Mononuclear cell (primary cell): ENCODE results near the gene DUS1L. TPM values are rescaled to one million over a fixed set of nuclear protein-coding genes. Genes with fewer than 3 reads are reported as not detected.
"Not testable (repeated sequence)": the region's sequence is repeated elsewhere in the genome, so short reads cannot be mapped to it uniquely, and the experiment has no call there.

Source experiments
- H3K27me3 ChIP-seq: 2 replicates; pipeline ENCODE4 v1.6.0; 2011; ENCODE audit warnings: low read length, control low read depth; ENCODE audit not compliant: insufficient read depth
- H3K4me1 ChIP-seq: 2 replicates; pipeline ENCODE4 v1.5.1; 2011; ENCODE audit warnings: mild to moderate bottlenecking, low read length, control low read depth; ENCODE audit not compliant: insufficient read depth
- H3K4me3 ChIP-seq: 2 replicates; pipeline ENCODE4 v1.5.1; 2011; ENCODE audit warnings: mild to moderate bottlenecking, low read length, moderate library complexity
- H3K9me3 ChIP-seq: 2 replicates; pipeline ENCODE4 v1.5.1; 2011; ENCODE audit warnings: low read depth, mild to moderate bottlenecking, control low read depth, low read length
- total RNA-seq: library from RNA; depleted of rRNA; stranded (reverse); fragments of >200 nt; gene quantifications from one replicate; pipeline ENCODE4 v1.2.3, GENCODE V29; 2012

DUS1L gene
- total RNA-seq, 1 donor: 73.6 TPM

- H3K4me1 ChIP-seq: peaks cover 30% of the 10 kb centered on the region
- H3K9me3 ChIP-seq: no peaks in the 10 kb centered on the region
- H3K27me3 ChIP-seq: no peaks in the 10 kb centered on the region
- H3K4me3 ChIP-seq: no peak overlapping the region
Measured at GRCh38 chr17:82039695-82040299, 25.8 kb downstream of the DUS1L start.

DNA sequence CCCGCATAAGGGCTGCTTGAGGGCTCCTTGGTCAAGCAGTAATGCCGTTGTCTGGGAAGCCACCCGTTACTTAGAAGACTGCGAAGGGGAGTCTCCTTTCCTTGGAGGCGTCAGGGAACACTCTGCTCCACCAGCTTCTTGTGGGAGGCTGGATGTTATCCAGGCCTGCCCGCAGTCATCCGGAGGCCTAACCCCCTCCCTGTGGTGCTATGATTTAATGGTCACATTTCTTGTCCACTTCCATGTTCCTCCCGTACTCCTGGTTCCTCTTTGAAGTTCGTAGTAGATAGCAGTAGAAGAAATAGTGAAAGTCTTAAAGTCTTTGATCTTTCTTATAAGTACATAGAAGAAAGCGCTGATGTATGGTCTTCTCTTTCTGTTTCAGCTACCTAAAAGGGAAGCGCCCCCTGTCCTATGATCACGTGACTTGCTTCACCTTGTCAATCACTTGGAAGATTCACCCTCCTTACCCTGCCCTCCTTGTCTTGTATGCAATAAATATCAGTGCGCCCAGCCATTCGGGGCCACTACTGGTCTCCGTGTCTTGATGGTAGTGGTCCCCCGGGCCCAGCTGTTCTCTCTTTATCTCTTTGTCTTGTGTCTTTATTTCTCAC lies 26.7 kb downstream of the DUS1L start:
- not testable (repeated sequence) for H3K9me3 ChIP-seq, H3K27me3 ChIP-seq, H3K4me3 ChIP-seq
- H3K4me1 ChIP-seq: peaks cover 30% of the 10 kb centered on the region

GRCh38 chr17:82037889-82038195 lies 27.8 kb downstream of the DUS1L start:
- peaks cover 30% of the 10 kb centered on the region for H3K4me1 ChIP-seq
- H3K9me3 ChIP-seq: no peaks in the 10 kb centered on the region
- H3K27me3 ChIP-seq: no peaks in the 10 kb centered on the region
- peak overlapping the region; percentile 56 for H3K4me3 ChIP-seq

DNA sequence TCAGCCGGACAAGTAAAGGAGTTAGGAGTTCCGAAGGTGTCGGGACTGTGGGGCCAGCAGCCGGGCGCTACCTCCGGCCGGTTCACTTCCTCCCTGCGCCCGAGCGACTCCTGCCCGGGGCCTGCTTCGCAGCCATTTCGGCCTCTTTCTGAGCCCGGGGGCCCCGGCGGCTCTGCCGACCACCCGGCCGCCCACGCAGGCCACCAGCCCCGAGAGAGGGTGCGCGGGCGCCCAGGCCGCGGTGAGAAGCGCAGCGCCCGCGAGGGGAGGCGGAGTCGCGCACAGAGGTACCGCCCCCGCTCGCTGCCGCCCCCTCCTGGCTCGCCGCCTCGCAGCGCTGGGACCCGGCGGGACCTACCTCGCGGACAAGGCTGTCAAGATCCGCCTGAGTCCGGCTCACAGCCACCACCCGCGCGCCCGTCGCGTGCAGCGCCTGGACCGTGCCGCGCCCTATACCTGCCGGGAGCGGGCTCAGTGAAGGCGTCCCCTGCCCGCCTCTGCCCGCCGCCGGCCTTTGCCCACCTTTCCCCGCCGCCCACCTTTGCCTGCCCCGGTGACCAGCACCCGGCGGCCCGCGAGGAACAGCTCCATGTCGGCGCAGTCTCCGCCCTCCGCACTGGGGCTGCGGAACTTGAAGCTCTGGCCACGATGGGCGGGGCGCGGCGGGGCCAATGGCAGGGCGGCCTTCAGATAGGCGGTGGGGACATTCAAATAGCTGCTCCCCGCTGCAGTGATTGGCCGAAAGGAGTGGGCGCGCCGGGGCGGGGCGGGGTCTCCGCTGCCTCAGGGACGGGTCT lies 28.3 kb downstream of the DUS1L start, which contains the start of gene DCXR:
Gene DCXR (minus strand): TSS at position 606 of the 797 bp plus-strand sequence. CDS start 15 bp downstream, at position 591.
- Histone ChIP-seq H3K27me3 (peaks cover 1% of the 10 kb centered on the region), H3K4me3 (peak within 1 kb of the TSS; percentile 56), H3K9me3 (no peaks in the 10 kb centered on the region), H3K4me1 (peaks cover 33% of the 10 kb centered on the region)

GRCh38 chr17:82036634-82037091 lies 28.9 kb downstream of the DUS1L start:
- H3K9me3 ChIP-seq: no peaks in the 10 kb centered on the region
- H3K4me3 ChIP-seq: peak overlapping the region; percentile 56
- peaks cover 37% of the 10 kb centered on the region for H3K4me1 ChIP-seq
- peaks cover 5% of the 10 kb centered on the region for H3K27me3 ChIP-seq

DNA sequence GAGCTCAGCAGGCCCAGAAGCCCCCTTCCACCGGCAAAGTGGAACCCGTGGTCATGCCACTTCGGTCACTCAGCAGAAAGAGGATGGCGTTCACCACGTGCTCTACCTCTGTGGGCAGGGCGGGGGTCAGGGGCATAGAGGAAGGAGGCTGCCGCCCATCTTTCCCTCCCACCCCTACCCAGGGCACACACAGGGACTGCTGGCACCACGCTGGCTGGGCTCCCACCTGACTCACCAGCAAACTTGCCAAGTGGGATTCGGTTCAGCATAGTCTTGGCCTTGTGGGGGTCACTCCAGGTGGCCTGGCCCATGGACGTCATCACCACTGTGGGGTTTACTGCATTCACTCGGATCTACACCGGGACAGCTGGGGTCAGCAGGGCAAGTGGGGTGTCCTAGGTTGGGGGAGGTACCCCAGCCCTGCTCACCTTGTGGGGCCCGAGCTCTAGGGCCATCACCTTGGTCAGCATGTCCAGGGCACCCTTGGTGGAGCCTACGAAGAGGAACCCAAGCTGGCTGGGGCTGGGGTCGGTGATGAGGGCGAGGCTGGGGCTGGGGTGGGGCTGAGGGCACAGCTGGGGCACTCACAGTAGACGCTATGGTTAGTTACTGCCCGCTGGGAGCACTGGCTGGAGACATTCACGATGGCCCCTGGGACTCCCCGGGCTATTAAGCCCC lies 29.5 kb downstream of the DUS1L start:
- peaks cover 38% of the 10 kb centered on the region for H3K4me1 ChIP-seq
- H3K4me3 ChIP-seq: no peak overlapping the region
- H3K9me3 ChIP-seq: no peaks in the 10 kb centered on the region
- H3K27me3 ChIP-seq: peaks cover 5% of the 10 kb centered on the region

DNA sequence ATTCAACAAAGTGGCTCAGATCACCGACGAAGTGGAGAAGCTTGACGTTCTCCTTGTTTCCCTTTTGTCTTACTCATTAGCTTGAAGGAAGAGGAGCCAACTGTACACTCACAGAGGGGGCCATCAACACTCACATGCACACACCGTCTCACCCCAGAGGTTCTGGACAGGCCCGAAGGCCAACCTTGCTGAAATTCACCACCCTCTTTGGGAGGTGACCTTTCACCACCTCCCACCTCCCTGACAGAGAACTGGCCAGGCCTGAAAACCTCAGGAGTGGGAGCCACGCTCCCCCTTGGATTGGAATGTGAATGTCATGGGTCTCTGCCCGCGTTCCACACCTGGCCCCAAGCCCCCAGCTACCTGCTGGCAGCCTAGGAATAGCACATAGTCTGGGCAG lies 30.1 kb downstream of the DUS1L start:
- Histone ChIP-seq H3K4me3 (no peak overlapping the region), H3K4me1 (peaks cover 44% of the 10 kb centered on the region), H3K9me3 (no peaks in the 10 kb centered on the region), H3K27me3 (peaks cover 5% of the 10 kb centered on the region)

GRCh38 chr17:82034371-82035011 lies 31.1 kb downstream of the DUS1L start:
- Histone ChIP-seq H3K27me3 (peaks cover 5% of the 10 kb centered on the region), H3K9me3 (no peaks in the 10 kb centered on the region), H3K4me3 (no peak overlapping the region), H3K4me1 (peaks cover 54% of the 10 kb centered on the region)

GRCh38 chr17:82033359-82034085 lies 32.1 kb downstream of the DUS1L start:
- H3K4me3 ChIP-seq: no peak overlapping the region
- peaks cover 5% of the 10 kb centered on the region for H3K27me3 ChIP-seq
- H3K4me1 ChIP-seq: peaks cover 49% of the 10 kb centered on the region
- no peaks in the 10 kb centered on the region for H3K9me3 ChIP-seq

DNA sequence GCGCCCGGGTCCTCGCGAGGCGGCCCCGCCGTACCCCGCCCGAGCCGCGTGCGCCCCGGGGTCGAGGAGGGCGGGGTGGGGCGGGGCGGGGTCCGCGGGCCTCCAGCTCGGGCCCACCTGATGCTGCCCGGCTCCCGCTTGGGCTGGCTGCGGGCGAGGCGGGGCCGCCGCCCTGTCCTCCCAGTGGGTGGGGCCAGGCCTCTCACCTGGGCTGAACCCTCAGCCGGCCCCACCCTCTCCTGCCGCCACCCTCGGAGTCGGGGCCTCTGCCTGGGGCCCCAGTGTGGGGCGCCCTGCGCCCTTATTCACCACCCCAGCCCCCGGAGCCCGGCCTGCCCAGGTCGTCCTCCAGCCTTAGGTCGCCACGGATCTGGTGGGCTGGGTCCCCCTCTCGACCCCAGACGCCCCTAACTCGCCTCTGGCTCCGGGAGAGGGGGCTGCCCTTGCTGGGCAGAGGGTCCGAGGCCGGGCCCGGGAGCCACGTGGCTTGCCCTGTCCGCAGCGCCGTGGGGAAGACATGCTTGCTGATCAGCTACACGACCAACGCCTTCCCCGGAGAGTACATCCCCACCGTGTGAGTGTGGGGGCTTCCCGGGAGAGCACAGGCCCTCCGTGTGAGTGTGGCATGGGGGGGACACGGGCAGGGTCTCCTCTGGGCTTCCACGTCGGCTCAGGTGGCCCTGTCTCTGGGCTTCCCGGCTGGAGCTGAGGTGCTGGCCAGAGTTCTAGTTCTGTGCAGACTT lies 33.5 kb downstream of the DUS1L start:
- H3K4me3 ChIP-seq: no peak overlapping the region
- peaks cover 5% of the 10 kb centered on the region for H3K27me3 ChIP-seq
- H3K9me3 ChIP-seq: no peaks in the 10 kb centered on the region
- H3K4me1 ChIP-seq: peaks cover 41% of the 10 kb centered on the region

DNA sequence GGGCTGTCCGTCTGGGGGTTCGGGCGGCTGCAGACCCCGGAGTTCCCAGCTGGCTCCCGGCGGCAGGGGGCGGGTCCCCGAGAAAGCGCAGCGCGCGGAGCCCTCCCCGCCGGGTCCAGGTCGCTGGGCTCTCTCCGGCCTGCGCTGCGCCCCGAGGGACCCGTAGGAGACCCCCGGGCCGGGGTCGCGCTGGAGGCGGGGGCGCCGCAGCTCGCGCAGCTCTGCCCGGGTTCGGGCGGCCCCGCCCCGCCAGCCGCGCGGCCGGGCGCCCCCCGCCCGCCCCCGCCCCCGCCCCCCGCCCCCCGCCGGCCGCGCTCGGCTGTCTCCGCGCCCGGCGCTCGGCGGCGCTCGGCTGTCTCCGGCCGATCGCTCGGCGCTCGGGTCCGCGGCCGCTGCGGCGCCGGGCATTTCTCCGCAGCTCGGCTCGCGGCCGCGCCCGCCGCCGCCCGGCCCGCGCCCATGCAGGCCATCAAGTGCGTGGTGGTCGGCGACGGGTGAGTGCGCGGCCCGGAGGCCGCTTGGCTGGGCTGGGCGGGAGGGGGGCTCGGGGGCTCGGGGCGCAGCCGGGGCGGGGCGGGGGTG lies 34.2 kb downstream of the DUS1L start, which contains the start of gene RAC3:
Gene RAC3 (plus strand): TSS at position 376 of the 582 bp plus-strand sequence. CDS start 84 bp downstream, at position 460.
- H3K4me1 ChIP-seq: peaks cover 34% of the 10 kb centered on the region
- H3K27me3 ChIP-seq: peaks cover 5% of the 10 kb centered on the region
- H3K9me3 ChIP-seq: no peaks in the 10 kb centered on the region
- peak within 1 kb of the TSS; percentile 23 for H3K4me3 ChIP-seq

GRCh38 chr17:82030470-82031302 lies 34.9 kb downstream of the DUS1L start:
- Histone ChIP-seq H3K4me1 (peaks cover 27% of the 10 kb centered on the region), H3K4me3 (peak overlapping the region; percentile 23), H3K27me3 (peaks cover 5% of the 10 kb centered on the region), H3K9me3 (no peaks in the 10 kb centered on the region)
